Panc1 (cell line): ENCODE data around the gene CHST15. TPM values are rescaled to one million over a fixed set of nuclear protein-coding genes. Genes with fewer than 3 reads are reported as not detected.

ENCODE experiments used
- ATAC-seq: fragments of 200-7000 bp; cut with Tn5 transposase; 2 replicates; pipeline ENCODE4 v1.9.1; 2020; ENCODE audit warnings: mild to moderate bottlenecking, moderate library complexity
- BruUV-seq: library from RNA; stranded (reverse); fragments of 400-500 nt; replicated peaks from 2 replicates; lab custom pipeline; 2021; lab: Mats Ljungman, UMichigan
- CTCF ChIA-PET: fragments of 300-600 bp; sonication (Branson Sonifier 250); formaldehyde crosslinking; loops from one replicate; lab custom pipeline; 2022; ENCODE audit warnings: antibody characterized with exemption; lab: Charles Lee
- POLR2A ChIA-PET: fragments of 300-600 bp; sonication (Branson Sonifier 250); formaldehyde crosslinking; loops from one replicate; lab custom pipeline; 2022; ENCODE audit warnings: antibody characterized with exemption; lab: Charles Lee
- DNase-seq: peaks from one replicate; pipeline ENCODE4 v3.0.0-alpha.2; 2010; ENCODE audit warnings: low read depth, low spot score
- H3K27ac ChIP-seq: 2 replicates; pipeline ENCODE4 v1.5.1; 2011; ENCODE audit warnings: mild to moderate bottlenecking, low read length, inconsistent platforms
- H3K27me3 ChIP-seq: fragments of 200-500 bp; sonication (Bioruptor generic); 2 replicates; pipeline ENCODE4 v1.6.0; 2014; ENCODE audit warnings: low read length, inconsistent platforms; ENCODE audit not compliant: control insufficient read depth, insufficient read depth
- H3K36me3 ChIP-seq: fragments of 200-500 bp; sonication (Bioruptor generic); 2 replicates; pipeline ENCODE4 v1.5.1; 2014; ENCODE audit warnings: inconsistent platforms, mild to moderate bottlenecking, low read length, moderate library complexity; ENCODE audit not compliant: control insufficient read depth, insufficient read depth
- H3K4me1 ChIP-seq: 2 replicates; pipeline ENCODE4 v1.5.1; 2011; ENCODE audit warnings: inconsistent platforms, mild to moderate bottlenecking, low read length, moderate library complexity; ENCODE audit not compliant: control insufficient read depth, insufficient read depth
- H3K4me3 ChIP-seq, 2 experiments: 2 replicates each; pipeline ENCODE4 v1.5.1; 2011 to 2012; ENCODE audit warnings: low read depth in 2 of 2, low read length in 2 of 2, mild to moderate bottlenecking in 2 of 2, inconsistent platforms in 1 of 2, moderate library complexity in 1 of 2
- H3K9me3 ChIP-seq: fragments of 200-500 bp; sonication (Bioruptor generic); 2 replicates; pipeline ENCODE4 v1.5.1; 2014; ENCODE audit warnings: low read depth, mild to moderate bottlenecking, inconsistent platforms, low read length, moderate library complexity; ENCODE audit not compliant: control insufficient read depth, insufficient read depth
- POLR2AphosphoS5 ChIP-seq: IDR thresholded peaks from 2 replicates; pipeline ENCODE4 v1.6.1; 2012; ENCODE audit warnings: mild to moderate bottlenecking, low read depth, low read length, moderate library complexity
- SIN3A ChIP-seq: IDR thresholded peaks from 2 replicates; pipeline ENCODE4 v1.6.1; 2012; ENCODE audit warnings: low read depth, mild to moderate bottlenecking, low read length, moderate library complexity, borderline replicate concordance; ENCODE audit not compliant: insufficient read depth
- TCF7L2 ChIP-seq: IDR thresholded peaks from 2 replicates; pipeline ENCODE4 v1.6.1; 2011; ENCODE audit warnings: mild to moderate bottlenecking, low read depth, low read length, inconsistent platforms
- in situ Hi-C: cut with HindIII; loops from 2 replicates; pipeline ENCODE4 v1.10.0; 2016; ENCODE audit warnings: low sequenced_read_pairs, low pct_unique_long_range_greater_than_20kb
- intact Hi-C: fragments of 100-400 bp; cut with micrococcal nuclease; formaldehyde crosslinking; loops from one replicate; pipeline ENCODE4 v1.10.0; 2022; ENCODE audit not compliant: unreplicated experiment
- total RNA-seq: library from RNA; stranded (reverse); gene quantifications from one replicate; pipeline ENCODE4 v1.2.1, GENCODE V29; 2021; ENCODE audit not compliant: unreplicated experiment
- TF ChIP-seq, protein P1 (sequence below), 2 experiments: IDR thresholded peaks; 2 replicates each; pipeline ENCODE4 v1.6.1; 2011 to 2012; ENCODE audit warnings: low read depth in 2 of 2, control low read depth in 1 of 2, low read length in 1 of 2, mild to moderate bottlenecking in 1 of 2, moderate library complexity in 1 of 2; ENCODE audit not compliant: insufficient read depth in 1 of 2
- TF ChIP-seq, protein P2 (sequence below): fragments of 450-650 bp; IDR thresholded peaks from 2 replicates; pipeline ENCODE4 v1.5.1; 2017; ENCODE audit warnings: mild to moderate bottlenecking

Gene CHST15
- total RNA-seq, 1 experiment from 2014 or later: 33.2 TPM

GRCh38 chr10:123990889-123991288 is 102.5 kb downstream of the CHST15 start:
- TF ChIP-seq TCF7L2 (no peak), SIN3A (no peak), POLR2AphosphoS5 (no peak)
- TF ChIP-seq, protein P1, sequence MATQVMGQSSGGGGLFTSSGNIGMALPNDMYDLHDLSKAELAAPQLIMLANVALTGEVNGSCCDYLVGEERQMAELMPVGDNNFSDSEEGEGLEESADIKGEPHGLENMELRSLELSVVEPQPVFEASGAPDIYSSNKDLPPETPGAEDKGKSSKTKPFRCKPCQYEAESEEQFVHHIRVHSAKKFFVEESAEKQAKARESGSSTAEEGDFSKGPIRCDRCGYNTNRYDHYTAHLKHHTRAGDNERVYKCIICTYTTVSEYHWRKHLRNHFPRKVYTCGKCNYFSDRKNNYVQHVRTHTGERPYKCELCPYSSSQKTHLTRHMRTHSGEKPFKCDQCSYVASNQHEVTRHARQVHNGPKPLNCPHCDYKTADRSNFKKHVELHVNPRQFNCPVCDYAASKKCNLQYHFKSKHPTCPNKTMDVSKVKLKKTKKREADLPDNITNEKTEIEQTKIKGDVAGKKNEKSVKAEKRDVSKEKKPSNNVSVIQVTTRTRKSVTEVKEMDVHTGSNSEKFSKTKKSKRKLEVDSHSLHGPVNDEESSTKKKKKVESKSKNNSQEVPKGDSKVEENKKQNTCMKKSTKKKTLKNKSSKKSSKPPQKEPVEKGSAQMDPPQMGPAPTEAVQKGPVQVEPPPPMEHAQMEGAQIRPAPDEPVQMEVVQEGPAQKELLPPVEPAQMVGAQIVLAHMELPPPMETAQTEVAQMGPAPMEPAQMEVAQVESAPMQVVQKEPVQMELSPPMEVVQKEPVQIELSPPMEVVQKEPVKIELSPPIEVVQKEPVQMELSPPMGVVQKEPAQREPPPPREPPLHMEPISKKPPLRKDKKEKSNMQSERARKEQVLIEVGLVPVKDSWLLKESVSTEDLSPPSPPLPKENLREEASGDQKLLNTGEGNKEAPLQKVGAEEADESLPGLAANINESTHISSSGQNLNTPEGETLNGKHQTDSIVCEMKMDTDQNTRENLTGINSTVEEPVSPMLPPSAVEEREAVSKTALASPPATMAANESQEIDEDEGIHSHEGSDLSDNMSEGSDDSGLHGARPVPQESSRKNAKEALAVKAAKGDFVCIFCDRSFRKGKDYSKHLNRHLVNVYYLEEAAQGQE (IDR thresholded peaks at IDR 0.05; ENCODE audit: insufficient read depth in 1 of 2, low read depth in 2 of 2, low read length in 1 of 2): no peak
- TF ChIP-seq, protein P2, sequence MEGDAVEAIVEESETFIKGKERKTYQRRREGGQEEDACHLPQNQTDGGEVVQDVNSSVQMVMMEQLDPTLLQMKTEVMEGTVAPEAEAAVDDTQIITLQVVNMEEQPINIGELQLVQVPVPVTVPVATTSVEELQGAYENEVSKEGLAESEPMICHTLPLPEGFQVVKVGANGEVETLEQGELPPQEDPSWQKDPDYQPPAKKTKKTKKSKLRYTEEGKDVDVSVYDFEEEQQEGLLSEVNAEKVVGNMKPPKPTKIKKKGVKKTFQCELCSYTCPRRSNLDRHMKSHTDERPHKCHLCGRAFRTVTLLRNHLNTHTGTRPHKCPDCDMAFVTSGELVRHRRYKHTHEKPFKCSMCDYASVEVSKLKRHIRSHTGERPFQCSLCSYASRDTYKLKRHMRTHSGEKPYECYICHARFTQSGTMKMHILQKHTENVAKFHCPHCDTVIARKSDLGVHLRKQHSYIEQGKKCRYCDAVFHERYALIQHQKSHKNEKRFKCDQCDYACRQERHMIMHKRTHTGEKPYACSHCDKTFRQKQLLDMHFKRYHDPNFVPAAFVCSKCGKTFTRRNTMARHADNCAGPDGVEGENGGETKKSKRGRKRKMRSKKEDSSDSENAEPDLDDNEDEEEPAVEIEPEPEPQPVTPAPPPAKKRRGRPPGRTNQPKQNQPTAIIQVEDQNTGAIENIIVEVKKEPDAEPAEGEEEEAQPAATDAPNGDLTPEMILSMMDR: no peak
- Histone ChIP-seq H3K27me3 (no peaks in the 10 kb centered on the region), H3K36me3 (no peaks in the 10 kb centered on the region), H3K4me3 (no peak overlapping the region), H3K9me3 (no peaks in the 10 kb centered on the region), H3K27ac (no peak overlapping the region), H3K4me1 (peaks cover 5% of the 10 kb centered on the region; the same call in 1 of the 2 replicates)
- CTCF ChIA-PET: no interaction called here
- ATAC-seq (no peak), DNase-seq (no peak)
- intact Hi-C loops: loop anchor here (10.0 kb wide), 1 partner anchor 264 kb away; no protein-coding TSS in a partner anchor
- in situ Hi-C loops: no loop called here
- BruUV-seq: no TSS peak
- POLR2A ChIA-PET: no interaction called here

- Histone ChIP-seq H3K9me3 (no peaks in the 10 kb centered on the region), H3K4me1 (no peaks in the 10 kb centered on the region), H3K27ac (no peak overlapping the region), H3K27me3 (no peaks in the 10 kb centered on the region), H3K4me3 (no peak overlapping the region), H3K36me3 (no peaks in the 10 kb centered on the region)
- POLR2A ChIA-PET: no interaction called here
- CTCF ChIA-PET: no interaction called here
- ATAC-seq (no peak), DNase-seq (no peak)
- in situ Hi-C loops: no loop called here
- no TSS peak for BruUV-seq
- TF ChIP-seq, protein P1 (IDR thresholded peaks at IDR 0.05; ENCODE audit: insufficient read depth in 1 of 2, low read depth in 2 of 2, low read length in 1 of 2): no peak
- TF ChIP-seq SIN3A: no peak
- TF ChIP-seq, protein P2: no peak
- no peak for TF ChIP-seq POLR2AphosphoS5
- TF ChIP-seq TCF7L2: no peak
- intact Hi-C loops: no loop called here
These were observed 104.7 kb downstream of the CHST15 start for GRCh38 chr10:123988694-123989093.
